Activated CD8-positive, alpha-beta T cell treated with anti-CD3 and anti-CD28 coated beads for 36 hours (primary cell): ENCODE results near the gene TRPV2. TPM values are rescaled to one million over a fixed set of nuclear protein-coding genes. Genes with fewer than 3 reads are reported as not detected.

Experiments used
- ATAC-seq: fragments of 200-7000 bp; cut with Tn5 transposase; one replicate; pipeline ENCODE4 v1.10.0; 2021; ENCODE audit warnings: mild to moderate bottlenecking, moderate library complexity
- CTCF ChIA-PET: fragments of 350-600 bp; sonication (Branson Sonifier 250); formaldehyde crosslinking; loops from one replicate; lab custom pipeline; 2021; ENCODE audit warnings: antibody characterized with exemption; lab: Charles Lee
- POLR2A ChIA-PET: fragments of 350-600 bp; sonication (Branson Sonifier 250); formaldehyde crosslinking; loops from one replicate; lab custom pipeline; 2021; ENCODE audit warnings: antibody characterized with exemption; lab: Charles Lee
- DNase-seq: peaks from one replicate; pipeline ENCODE4 v3.0.0-alpha.2; 2020
- H3K27ac Mint-ChIP-seq: one replicate; pipeline ENCODE4 v1.8.0; 2021; ENCODE audit warnings: mild to moderate bottlenecking, mixed read lengths
- H3K27me3 Mint-ChIP-seq: one replicate; pipeline ENCODE4 v1.8.0; 2021; ENCODE audit warnings: mixed read lengths
- H3K36me3 Mint-ChIP-seq: one replicate; pipeline ENCODE4 v1.8.0; 2021; ENCODE audit warnings: low read depth, mixed read lengths
- H3K4me1 Mint-ChIP-seq: one replicate; pipeline ENCODE4 v1.8.0; 2021; ENCODE audit warnings: low read depth, mixed read lengths
- H3K4me3 Mint-ChIP-seq: one replicate; pipeline ENCODE4 v1.8.0; 2021; ENCODE audit warnings: mild to moderate bottlenecking, moderate library complexity, mixed read lengths
- H3K9me3 Mint-ChIP-seq: one replicate; pipeline ENCODE4 v1.8.0; 2021; ENCODE audit warnings: mixed read lengths
- CTCF ChIP-seq: fragments of 200-600 bp; IDR thresholded peaks from one replicate; pipeline ENCODE4 v1.8.0; 2022; ENCODE audit warnings: antibody characterized with exemption, mild to moderate bottlenecking
- intact Hi-C: fragments of 100-400 bp; cut with micrococcal nuclease; formaldehyde crosslinking; loops from one replicate; pipeline ENCODE4 v1.10.0; 2022
- total RNA-seq, 2 experiments: library from RNA; stranded (reverse); gene quantifications; one replicate each; pipeline ENCODE4 v1.2.3, GENCODE V29; 2021

Gene TRPV2
- total RNA-seq, 2 experiments from 2014 or later = 44.6 to 47.6 TPM

- Mint-ChIP-seq H3K4me1 (peaks cover 16% of the 10 kb centered on the region), H3K36me3 (peaks cover 31% of the 10 kb centered on the region), H3K27me3 (no peaks in the 10 kb centered on the region), H3K4me3 (no peak overlapping the region), H3K9me3 (no peaks in the 10 kb centered on the region), H3K27ac (no peak overlapping the region)
- CTCF ChIA-PET = interaction anchor here (0.6 to 5.6 kb wide), 24 partner anchors 9 to 179 kb away, joined by 3 to 116 read pairs (median 5); no protein-coding TSS in a partner anchor
- DNase-seq (no peak), ATAC-seq (no peak)
- POLR2A ChIA-PET = interaction anchor here (0.9 to 4.1 kb wide), 3 partner anchors 8 to 14 kb away, joined by 4 to 22 read pairs (median 18); no protein-coding TSS in a partner anchor
- TF ChIP-seq CTCF = peak; percentile 13
- intact Hi-C loops = loop anchor here (2.0 kb wide), 1 partner anchor 67 kb away; no protein-coding TSS in a partner anchor
Observed at GRCh38 chr17:16453493-16453851, 38.1 kb downstream of the TRPV2 start.

DNA sequence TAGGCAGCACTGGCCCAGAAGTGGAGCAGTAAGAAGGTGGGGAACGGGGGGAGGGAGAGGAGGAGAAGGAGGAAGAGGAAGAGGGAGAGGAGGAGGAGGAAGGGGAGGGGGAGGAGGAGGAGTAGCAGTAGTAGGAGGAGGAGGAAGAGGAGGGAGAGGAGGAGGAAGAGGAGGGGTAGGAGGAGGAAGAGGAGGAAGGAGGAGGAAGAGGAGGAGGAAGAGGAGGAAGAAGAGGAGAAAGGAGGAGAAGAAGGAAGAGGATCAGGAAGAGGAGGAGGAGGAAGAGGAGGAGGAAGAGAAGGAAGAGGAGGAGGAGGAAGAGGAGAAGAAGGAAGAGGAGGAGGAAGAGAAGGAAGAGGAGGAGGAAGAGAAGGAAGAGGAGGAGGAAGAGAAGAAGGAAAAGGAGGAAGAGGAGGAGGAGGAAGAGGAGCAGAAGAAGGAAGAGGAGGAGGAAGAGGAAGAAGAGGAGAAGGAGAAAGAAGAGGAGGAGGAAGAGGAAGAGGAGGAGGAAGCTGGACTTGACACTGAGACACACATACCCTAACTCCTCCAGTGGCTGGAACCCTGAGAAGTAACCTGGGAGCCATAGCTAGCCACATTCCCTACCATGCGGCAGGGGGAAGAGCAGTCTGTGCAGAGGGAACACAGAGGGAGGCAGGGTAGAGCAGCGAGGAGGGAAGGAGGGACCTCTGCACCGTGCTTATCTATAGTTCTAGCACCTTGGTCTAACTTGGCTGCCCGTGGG, 40.8 kb downstream of the TRPV2 start:
- H3K4me1 Mint-ChIP-seq = no peaks in the 10 kb centered on the region
- ChIA-PET POLR2A (no interaction called here), CTCF (interaction anchor here (1.8 to 5.6 kb wide), 2 partner anchors 11 to 65 kb away, joined by 4 to 116 read pairs; no protein-coding TSS in a partner anchor)
- TF ChIP-seq CTCF = no peak
- ATAC-seq (no peak), DNase-seq (no peak)
- H3K9me3 Mint-ChIP-seq = no peaks in the 10 kb centered on the region
- no peaks in the 10 kb centered on the region for H3K27me3 Mint-ChIP-seq
- H3K27ac Mint-ChIP-seq = peak overlapping the region; percentile 7
- H3K36me3 Mint-ChIP-seq = peaks cover 13% of the 10 kb centered on the region
- intact Hi-C loops = no loop called here
- H3K4me3 Mint-ChIP-seq = no peak overlapping the region

- CTCF ChIA-PET = no interaction called here
- H3K27ac Mint-ChIP-seq = no peak overlapping the region
- no peak for TF ChIP-seq CTCF
- H3K4me1 Mint-ChIP-seq = no peaks in the 10 kb centered on the region
- POLR2A ChIA-PET = no interaction called here
- H3K4me3 Mint-ChIP-seq = no peak overlapping the region
- no peaks in the 10 kb centered on the region for H3K27me3 Mint-ChIP-seq
- ATAC-seq (no peak), DNase-seq (no peak)
- H3K9me3 Mint-ChIP-seq = no peaks in the 10 kb centered on the region
- peaks cover 13% of the 10 kb centered on the region for H3K36me3 Mint-ChIP-seq
- intact Hi-C loops = no loop called here
Observed at GRCh38 chr17:16456742-16457316, 41.5 kb downstream of the TRPV2 start.

DNA sequence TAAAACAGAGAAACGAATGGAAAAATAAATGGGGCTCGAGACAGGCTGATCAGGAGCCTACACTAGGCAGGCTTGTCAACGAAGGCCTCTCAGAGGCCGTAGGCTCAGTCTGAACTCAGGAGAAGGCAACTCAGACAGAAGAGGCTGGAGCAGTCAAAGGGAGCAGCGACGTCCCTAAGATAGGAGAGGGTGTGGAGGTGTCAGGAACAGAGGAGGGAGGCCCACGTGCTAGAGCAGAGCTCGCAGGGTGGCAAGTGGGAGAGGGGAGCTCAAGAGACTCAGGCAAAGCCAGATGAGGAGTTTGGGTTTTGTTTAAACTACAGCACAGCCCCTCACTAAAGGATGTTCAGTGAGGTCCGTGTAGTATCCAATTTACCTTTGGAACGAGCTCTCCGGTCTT, 43.9 kb downstream of the TRPV2 start:
- no peak overlapping the region for H3K27ac Mint-ChIP-seq
- no peak overlapping the region for H3K4me3 Mint-ChIP-seq
- no peak for DNase-seq

More for the DNA sequence above, 43.9 kb downstream of the TRPV2 start:
- Mint-ChIP-seq H3K27me3 (no peaks in the 10 kb centered on the region), H3K4me1 (no peaks in the 10 kb centered on the region), H3K36me3 (peaks cover 9% of the 10 kb centered on the region), H3K9me3 (no peaks in the 10 kb centered on the region)
- POLR2A ChIA-PET = interaction anchor here (0.9 kb wide), 1 partner anchor 15 kb away, joined by 3 read pairs; no protein-coding TSS in a partner anchor
- no peak for TF ChIP-seq CTCF
- intact Hi-C loops = no loop called here
- CTCF ChIA-PET = interaction anchor here (0.7 kb wide), 1 partner anchor 11 kb away, joined by 3 read pairs; no protein-coding TSS in a partner anchor
- ATAC-seq = no peak
